ENCODE results near the gene GASK1A.

DNA sequence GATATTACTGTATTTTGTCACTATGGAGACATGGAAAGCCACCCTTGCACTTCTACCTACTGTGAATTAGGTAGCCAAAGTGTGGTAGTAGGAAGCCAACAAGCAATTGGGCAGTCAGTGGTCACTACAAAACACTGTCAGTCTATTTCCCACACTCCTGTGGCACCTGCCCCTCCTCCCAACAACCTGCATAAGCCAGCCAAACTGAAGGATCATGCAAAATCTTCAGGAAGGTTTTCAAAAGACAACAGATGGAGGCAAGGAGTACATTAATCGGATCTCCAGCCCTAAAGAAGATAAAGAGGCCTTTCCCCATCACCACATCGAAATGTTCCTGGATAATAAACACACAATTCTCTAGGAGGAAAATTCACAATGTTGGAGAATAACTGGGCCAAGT, 114.9 kb downstream of the GASK1A start:
- TF ChIP-seq, protein P1, sequence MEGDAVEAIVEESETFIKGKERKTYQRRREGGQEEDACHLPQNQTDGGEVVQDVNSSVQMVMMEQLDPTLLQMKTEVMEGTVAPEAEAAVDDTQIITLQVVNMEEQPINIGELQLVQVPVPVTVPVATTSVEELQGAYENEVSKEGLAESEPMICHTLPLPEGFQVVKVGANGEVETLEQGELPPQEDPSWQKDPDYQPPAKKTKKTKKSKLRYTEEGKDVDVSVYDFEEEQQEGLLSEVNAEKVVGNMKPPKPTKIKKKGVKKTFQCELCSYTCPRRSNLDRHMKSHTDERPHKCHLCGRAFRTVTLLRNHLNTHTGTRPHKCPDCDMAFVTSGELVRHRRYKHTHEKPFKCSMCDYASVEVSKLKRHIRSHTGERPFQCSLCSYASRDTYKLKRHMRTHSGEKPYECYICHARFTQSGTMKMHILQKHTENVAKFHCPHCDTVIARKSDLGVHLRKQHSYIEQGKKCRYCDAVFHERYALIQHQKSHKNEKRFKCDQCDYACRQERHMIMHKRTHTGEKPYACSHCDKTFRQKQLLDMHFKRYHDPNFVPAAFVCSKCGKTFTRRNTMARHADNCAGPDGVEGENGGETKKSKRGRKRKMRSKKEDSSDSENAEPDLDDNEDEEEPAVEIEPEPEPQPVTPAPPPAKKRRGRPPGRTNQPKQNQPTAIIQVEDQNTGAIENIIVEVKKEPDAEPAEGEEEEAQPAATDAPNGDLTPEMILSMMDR (IDR thresholded peaks at IDR 0.05): no peak
- TF ChIP-seq, protein P2, sequence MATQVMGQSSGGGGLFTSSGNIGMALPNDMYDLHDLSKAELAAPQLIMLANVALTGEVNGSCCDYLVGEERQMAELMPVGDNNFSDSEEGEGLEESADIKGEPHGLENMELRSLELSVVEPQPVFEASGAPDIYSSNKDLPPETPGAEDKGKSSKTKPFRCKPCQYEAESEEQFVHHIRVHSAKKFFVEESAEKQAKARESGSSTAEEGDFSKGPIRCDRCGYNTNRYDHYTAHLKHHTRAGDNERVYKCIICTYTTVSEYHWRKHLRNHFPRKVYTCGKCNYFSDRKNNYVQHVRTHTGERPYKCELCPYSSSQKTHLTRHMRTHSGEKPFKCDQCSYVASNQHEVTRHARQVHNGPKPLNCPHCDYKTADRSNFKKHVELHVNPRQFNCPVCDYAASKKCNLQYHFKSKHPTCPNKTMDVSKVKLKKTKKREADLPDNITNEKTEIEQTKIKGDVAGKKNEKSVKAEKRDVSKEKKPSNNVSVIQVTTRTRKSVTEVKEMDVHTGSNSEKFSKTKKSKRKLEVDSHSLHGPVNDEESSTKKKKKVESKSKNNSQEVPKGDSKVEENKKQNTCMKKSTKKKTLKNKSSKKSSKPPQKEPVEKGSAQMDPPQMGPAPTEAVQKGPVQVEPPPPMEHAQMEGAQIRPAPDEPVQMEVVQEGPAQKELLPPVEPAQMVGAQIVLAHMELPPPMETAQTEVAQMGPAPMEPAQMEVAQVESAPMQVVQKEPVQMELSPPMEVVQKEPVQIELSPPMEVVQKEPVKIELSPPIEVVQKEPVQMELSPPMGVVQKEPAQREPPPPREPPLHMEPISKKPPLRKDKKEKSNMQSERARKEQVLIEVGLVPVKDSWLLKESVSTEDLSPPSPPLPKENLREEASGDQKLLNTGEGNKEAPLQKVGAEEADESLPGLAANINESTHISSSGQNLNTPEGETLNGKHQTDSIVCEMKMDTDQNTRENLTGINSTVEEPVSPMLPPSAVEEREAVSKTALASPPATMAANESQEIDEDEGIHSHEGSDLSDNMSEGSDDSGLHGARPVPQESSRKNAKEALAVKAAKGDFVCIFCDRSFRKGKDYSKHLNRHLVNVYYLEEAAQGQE (IDR thresholded peaks at IDR 0.05; ENCODE audit: insufficient read depth in 1 of 2, low read depth in 2 of 2, low read length in 1 of 2): no peak
- TF ChIP-seq SIN3A (IDR thresholded peaks at IDR 0.05; ENCODE audit: borderline replicate concordance, insufficient read depth, low read depth, low read length): no peak
- TF ChIP-seq POLR2AphosphoS5 (IDR thresholded peaks at IDR 0.05; ENCODE audit: low read depth, low read length): no peak
- TF ChIP-seq TCF7L2 (IDR thresholded peaks at IDR 0.05; ENCODE audit: low read depth, low read length): no peak
